GM19023 (cell line): ENCODE measurements around the gene WDR44.
"Not testable (repeated sequence)": the region's sequence is repeated elsewhere in the genome, so short reads cannot be mapped to it uniquely, and the experiment has no call there.

Experiments
- ATAC-seq: cut with Tn5 transposase; IDR thresholded peaks from one replicate; pipeline ENCODE4 v1.9.1; 2021; ENCODE audit warnings: mild to moderate bottlenecking, moderate library complexity; ENCODE audit not compliant: unreplicated experiment

WDR44 gene

GRCh38 chrX:118360429-118361125, 14.7 kb downstream of the WDR44 start:
- ATAC-seq: no peak

GRCh38 chrX:118364261-118364660, 18.4 kb downstream of the WDR44 start:
- no peak for ATAC-seq

GRCh38 chrX:118367338-118367737, 21.4 kb downstream of the WDR44 start:
- no peak for ATAC-seq

- no peak for ATAC-seq
Measured at GRCh38 chrX:118368398-118368797, 22.5 kb downstream of the WDR44 start.

- ATAC-seq: no peak
Measured at GRCh38 chrX:118370921-118371624, 25.2 kb downstream of the WDR44 start.

GRCh38 chrX:118373538-118373937, 27.6 kb downstream of the WDR44 start:
- ATAC-seq: no peak

GRCh38 chrX:118383120-118383519, 37.2 kb downstream of the WDR44 start:
- ATAC-seq: no peak

GRCh38 chrX:118392716-118393115, 46.8 kb downstream of the WDR44 start:
- ATAC-seq: no peak

- ATAC-seq: no peak
Measured at GRCh38 chrX:118396113-118396512, 50.2 kb downstream of the WDR44 start.

- no peak for ATAC-seq
Measured at GRCh38 chrX:118418811-118419251, 72.9 kb downstream of the WDR44 start.

GRCh38 chrX:118420462-118420861, 74.6 kb downstream of the WDR44 start:
- no peak for ATAC-seq

- ATAC-seq: peak; percentile 81
Measured at GRCh38 chrX:118423558-118423957, 77.7 kb downstream of the WDR44 start.

- ATAC-seq: no peak
Measured at GRCh38 chrX:118432799-118433198, 86.9 kb downstream of the WDR44 start.

GRCh38 chrX:118437283-118437682, 91.4 kb downstream of the WDR44 start:
- no peak for ATAC-seq

- no peak for ATAC-seq
Measured at GRCh38 chrX:118448273-118448783, 102.4 kb downstream of the WDR44 start.

- no peak for ATAC-seq
Measured at GRCh38 chrX:118455013-118455412, 109.1 kb downstream of the WDR44 start.

GRCh38 chrX:118459494-118459893, 113.6 kb downstream of the WDR44 start:
- no peak for ATAC-seq

- ATAC-seq: no peak
Measured at GRCh38 chrX:118464501-118464900, 118.6 kb downstream of the WDR44 start.

- ATAC-seq: no peak
Measured at GRCh38 chrX:118468122-118468521, 122.2 kb downstream of the WDR44 start.

GRCh38 chrX:118470721-118471347, 124.9 kb downstream of the WDR44 start:
- ATAC-seq: not testable (repeated sequence)

GRCh38 chrX:118474586-118474985, 128.7 kb downstream of the WDR44 start:
- no peak for ATAC-seq

GRCh38 chrX:118475903-118476302, 130.0 kb downstream of the WDR44 start:
- no peak for ATAC-seq
